K562 (cell line): ENCODE measurements around the gene PFN3. TPM values are rescaled to one million over a fixed set of nuclear protein-coding genes. Genes with fewer than 3 reads are reported as not detected.

Source experiments
- ATAC-seq: fragments of 200-7000 bp; cut with Tn5 transposase; 3 replicates; pipeline ENCODE4 v1.9.1; 2020; ENCODE audit warnings: moderate library complexity
- BruUV-seq: library from RNA; stranded (reverse); fragments of 400-500 nt; replicated peaks from 2 replicates; lab custom pipeline; 2021; lab: Mats Ljungman, UMichigan
- CTCF ChIA-PET: fragments of 300-600 bp; formaldehyde crosslinking; extraction: SDS; loops from one replicate; lab custom pipeline; 2021; ENCODE audit warnings: low intra/inter-chr PET ratio; lab: Yijun Ruan, JAX
- POLR2A ChIA-PET: fragments of 300-600, 350-650 bp; sonication (Branson Sonifier 250); formaldehyde crosslinking; extraction: SDS; loops from one replicate; lab custom pipeline; 2021; ENCODE audit warnings: antibody characterized with exemption, inconsistent platforms; lab: Yijun Ruan, JAX
- DNase-seq, 4 experiments: peaks; one replicate each; pipeline versions ENCODE4 v3.0.0 to v3.0.0-alpha.2; 2011 to 2018; ENCODE audit warnings: low spot score in 3 of 4, mixed read lengths in 3 of 4; ENCODE audit errors: extremely low read depth in 1 of 4
- FAIRE-seq: peaks from 2 replicates; lab custom pipeline; 2011; peaks lifted over from hg19 to GRCh38; lab: Jason Lieb, UNC
- H2AFZ ChIP-seq: 2 replicates; pipeline ENCODE4 v1.6.0; 2011; ENCODE audit warnings: low read depth, low read length, control low read depth, inconsistent platforms
- H3K27ac ChIP-seq: fragments of 200-600 bp; 3 replicates; pipeline ENCODE4 v1.8.0; 2011; ENCODE audit warnings: low read depth, mild to moderate bottlenecking, control low read depth, inconsistent platforms, low read length, moderate library complexity, mixed read lengths; ENCODE audit errors: extremely low read depth
- H3K27me3 ChIP-seq, 2 experiments: fragments of 300-600 bp in 1 of 2; 2 replicates in 1 of 2; 3 replicates in 1 of 2; pipeline versions ENCODE4 v1.6.0 to v1.8.0; 2011; ENCODE audit warnings: inconsistent platforms in 2 of 2, low read length in 2 of 2, mild to moderate bottlenecking in 1 of 2, mixed read lengths in 1 of 2, moderate library complexity in 1 of 2; ENCODE audit not compliant: control insufficient read depth in 2 of 2, insufficient read depth in 2 of 2
- H3K36me3 ChIP-seq: fragments of 300-600 bp; 3 replicates; pipeline ENCODE4 v1.8.0; 2011; ENCODE audit warnings: mild to moderate bottlenecking, low read length, inconsistent platforms; ENCODE audit not compliant: control insufficient read depth, insufficient read depth
- H3K4me1 ChIP-seq, 2 experiments: fragments of 200-600 bp in 1 of 2; replicated peaks in 1 of 2; 2 replicates in 1 of 2; 3 replicates in 1 of 2; pipeline versions ENCODE4 v1.5.1 to v1.8.0; 2011; ENCODE audit warnings: inconsistent platforms in 2 of 2, low read length in 2 of 2, mild to moderate bottlenecking in 1 of 2, mixed read lengths in 1 of 2, moderate library complexity in 1 of 2; ENCODE audit not compliant: control insufficient read depth in 2 of 2, insufficient read depth in 2 of 2
- H3K4me2 ChIP-seq: 2 replicates; pipeline ENCODE4 v1.6.1; 2011; ENCODE audit warnings: low read length, control low read depth, inconsistent platforms, mixed read lengths; ENCODE audit not compliant: insufficient read depth
- H3K4me3 ChIP-seq: fragments of 200-600 bp; sonication (generic), shearing (Covaris generic); 2 replicates; pipeline ENCODE4 v1.5.1; 2016; ENCODE audit warnings: control low read depth, inconsistent platforms
- H3K79me2 ChIP-seq: fragments of 200-600 bp; 3 replicates; pipeline ENCODE4 v1.8.0; 2011; ENCODE audit warnings: low read length, inconsistent platforms; ENCODE audit not compliant: control insufficient read depth, insufficient read depth
- H3K9ac ChIP-seq, 2 experiments: 2 replicates each; pipeline versions ENCODE4 v1.6.0 to v1.6.1; 2011; ENCODE audit warnings: low read depth in 2 of 2, low read length in 2 of 2, control low read depth in 1 of 2, inconsistent platforms in 1 of 2, mild to moderate bottlenecking in 1 of 2, mixed read lengths in 1 of 2; ENCODE audit not compliant: insufficient read depth in 1 of 2
- H3K9me1 ChIP-seq: one replicate; pipeline ENCODE4 v1.6.0; 2011; ENCODE audit warnings: inconsistent platforms, mild to moderate bottlenecking, low read length, moderate library complexity; ENCODE audit not compliant: control insufficient read depth, insufficient read depth
- H3K9me3 ChIP-seq: replicated peaks from 2 replicates; pipeline ENCODE4 v1.5.1; 2011; ENCODE audit warnings: low read depth, low read length, inconsistent platforms; ENCODE audit not compliant: control insufficient read depth, insufficient read depth
- H4K20me1 ChIP-seq: replicated peaks from 2 replicates; pipeline ENCODE4 v1.6.1; 2011; ENCODE audit warnings: low read length, inconsistent platforms, mixed read lengths; ENCODE audit not compliant: control insufficient read depth, insufficient read depth
- POLR2G ChIP-seq: fragments of 200-400 bp; formaldehyde crosslinking; IDR thresholded peaks from 2 replicates; pipeline ENCODE4 v1.6.1; 2017; ENCODE audit warnings: low read depth, mild to moderate bottlenecking, antibody characterized with exemption, low read length, moderate library complexity
- RBFOX2 ChIP-seq: fragments of 200-400 bp; formaldehyde crosslinking; IDR thresholded peaks from 2 replicates; pipeline ENCODE4 v1.6.1; 2017; ENCODE audit warnings: low read depth, mild to moderate bottlenecking, low read length, moderate library complexity
- ZNF511 ChIP-seq: sonication (generic); formaldehyde crosslinking; IDR thresholded peaks from 2 replicates; pipeline ENCODE4 v1.8.0; 2022; ENCODE audit warnings: mild to moderate bottlenecking, missing genetic modification reagents
- WGBS: fragments of 100-300 bp; shearing (Covaris generic); methylation state at CpG from one replicate; pipeline ENCODE4 v1.1.6; 2016; ENCODE audit warnings: low coverage, mixed read lengths; ENCODE audit not compliant: insufficient coverage; ENCODE audit errors: missing lambda C conversion rate; 5-methylcytosine and 5-hydroxymethylcytosine counted together
- in situ Hi-C: fragments of 300-500 bp; cut with MboI; formaldehyde crosslinking; loops from 4 replicates; pipeline ENCODE4 v1.15.0; 2018; ENCODE audit warnings: inconsistent platforms, mixed read lengths
- intact Hi-C: fragments of 100-400 bp; cut with micrococcal nuclease; formaldehyde crosslinking; loops from 2 replicates; pipeline ENCODE4 v1.14.2; 2022
- polyA plus RNA-seq, 8 experiments: library from polyadenylated mRNA; depleted of rRNA in 4 of 8; stranded (reverse) in 5 of 8; unstranded in 3 of 8; fragments of >200 nt; fragmentation: Nextera tagmentation in 2 of 8; fragmentation: Illumina TruSeq in 1 of 8; extraction: Ambion mirVana in 2 of 8; extraction: Trizol in 1 of 8; gene quantifications; 2 replicates each; pipeline versions ENCODE4 v1.2.1 to v1.2.3, GENCODE V29; 2011 to 2014; ENCODE audit warnings: inconsistent platforms in 1 of 8, missing spikeins in 1 of 8
- total RNA-seq, 7 experiments: library from RNA; depleted of rRNA in 6 of 7; stranded (reverse); fragments of >200 nt in 6 of 7; fragmentation: Illumina TruSeq in 2 of 7; extraction: Trizol in 2 of 7; gene quantifications; 2 replicates each; pipeline versions ENCODE4 v1.2.1 to v1.2.3, GENCODE V29; 2011 to 2021; ENCODE audit warnings: low replicate concordance in 1 of 7

Gene PFN3
- total and polyA plus RNA-seq, 9 of the 15 experiments (the other 6 are each of a cell fraction or from before 2014, with no cell fraction given): not detected

GRCh38 chr5:177434942-177435738 lies 34.7 kb upstream of the PFN3 start:
- Histone ChIP-seq H3K4me2 (no peak overlapping the region), H3K9ac (0 out of 4 replicates have a peak overlapping the region, but pooled peaks of 1 of the 2 experiments have one; percentile 14), H3K36me3 (peaks cover 96% of the 10 kb centered on the region; the same call in 2 of the 3 replicates), H3K27ac (no peak overlapping the region), H4K20me1 (no peaks in the 10 kb centered on the region; the same call in 1 of the 2 replicates), H3K27me3 (no peaks in the 10 kb centered on the region), H3K9me1 (no peaks in the 10 kb centered on the region), H2AFZ (no peak overlapping the region), H3K4me1 (peaks cover 0 to 35% of the 10 kb centered on the region in 2 experiments; a peak in 2 of 5 replicates), H3K79me2 (peaks cover 14% of the 10 kb centered on the region), H3K4me3 (no peak overlapping the region), H3K9me3 (no peaks in the 10 kb centered on the region)
- WGBS: 90% methylated on average over 19 of the region's 20 CpGs
- ChIA-PET POLR2A (interaction anchor here (0.6 to 10.8 kb wide), 4 partner anchors 9 to 30 kb away, joined by 4 to 210 read pairs (median 5); partner anchors contain the start of gene PRR7), CTCF (no interaction called here)
- BruUV-seq: no TSS peak
- FAIRE-seq: no peak
- TF ChIP-seq POLR2G (peak; percentile 35; the same call in 1 of the 2 replicates), ZNF511 (CRISPR knock-in tag) (no peak), RBFOX2 (peak; percentile 49)
- intact Hi-C loops (no loop called here), in situ Hi-C loops (no loop called here)
- no peak for DNase-seq
- no peak for ATAC-seq
